ENCODE data around the gene ALG11.

Gene ALG11

DNA sequence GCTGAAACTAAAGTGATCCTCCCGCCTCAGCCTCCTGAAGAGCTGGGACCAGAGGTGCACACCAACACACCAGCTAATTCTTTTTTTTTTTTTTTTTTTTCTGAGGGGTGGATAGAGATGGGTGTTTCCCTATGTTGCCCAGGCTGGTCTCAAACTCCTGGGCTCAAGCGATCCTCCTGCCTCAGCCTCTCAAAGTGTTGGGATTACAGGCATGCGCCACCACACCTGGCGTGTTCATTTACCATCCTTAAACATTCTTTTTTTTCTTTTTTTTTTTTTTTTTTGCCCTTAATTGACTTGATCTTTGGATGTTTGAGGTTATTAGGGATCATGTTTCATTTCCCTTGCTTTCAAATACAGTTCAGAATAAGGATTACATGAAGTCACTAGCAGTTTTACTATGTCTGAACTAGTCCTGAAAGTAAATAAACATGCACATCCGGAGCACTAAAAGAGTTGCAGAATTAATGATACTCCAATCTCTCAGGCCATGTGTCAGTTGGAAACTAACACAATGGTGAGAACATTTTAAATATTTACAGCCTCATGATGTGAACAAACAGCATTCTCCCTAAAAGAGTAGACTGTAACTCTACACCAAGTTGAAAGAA, 22.5 kb downstream of the ALG11 start:
- Histone ChIP-seq H3K36me3 (replicated peaks) (no peaks in the 10 kb centered on the region), H3K27me3 (replicated peaks) (no peaks in the 10 kb centered on the region), H3K27ac (no peak overlapping the region), H3K4me3 (ENCODE audit: low read depth, low read length) (no peak overlapping the region)
- no peak for DNase-seq
- in situ Hi-C loops (cut with HindIII; ENCODE audit: low pct_ligation_motif_present, low sequenced_read_pairs), result no loop called here
- TF ChIP-seq, protein P1, sequence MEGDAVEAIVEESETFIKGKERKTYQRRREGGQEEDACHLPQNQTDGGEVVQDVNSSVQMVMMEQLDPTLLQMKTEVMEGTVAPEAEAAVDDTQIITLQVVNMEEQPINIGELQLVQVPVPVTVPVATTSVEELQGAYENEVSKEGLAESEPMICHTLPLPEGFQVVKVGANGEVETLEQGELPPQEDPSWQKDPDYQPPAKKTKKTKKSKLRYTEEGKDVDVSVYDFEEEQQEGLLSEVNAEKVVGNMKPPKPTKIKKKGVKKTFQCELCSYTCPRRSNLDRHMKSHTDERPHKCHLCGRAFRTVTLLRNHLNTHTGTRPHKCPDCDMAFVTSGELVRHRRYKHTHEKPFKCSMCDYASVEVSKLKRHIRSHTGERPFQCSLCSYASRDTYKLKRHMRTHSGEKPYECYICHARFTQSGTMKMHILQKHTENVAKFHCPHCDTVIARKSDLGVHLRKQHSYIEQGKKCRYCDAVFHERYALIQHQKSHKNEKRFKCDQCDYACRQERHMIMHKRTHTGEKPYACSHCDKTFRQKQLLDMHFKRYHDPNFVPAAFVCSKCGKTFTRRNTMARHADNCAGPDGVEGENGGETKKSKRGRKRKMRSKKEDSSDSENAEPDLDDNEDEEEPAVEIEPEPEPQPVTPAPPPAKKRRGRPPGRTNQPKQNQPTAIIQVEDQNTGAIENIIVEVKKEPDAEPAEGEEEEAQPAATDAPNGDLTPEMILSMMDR (IDR thresholded peaks at IDR 0.05; ENCODE audit: low read depth, low read length, missing control alignments), result no peak

DNA sequence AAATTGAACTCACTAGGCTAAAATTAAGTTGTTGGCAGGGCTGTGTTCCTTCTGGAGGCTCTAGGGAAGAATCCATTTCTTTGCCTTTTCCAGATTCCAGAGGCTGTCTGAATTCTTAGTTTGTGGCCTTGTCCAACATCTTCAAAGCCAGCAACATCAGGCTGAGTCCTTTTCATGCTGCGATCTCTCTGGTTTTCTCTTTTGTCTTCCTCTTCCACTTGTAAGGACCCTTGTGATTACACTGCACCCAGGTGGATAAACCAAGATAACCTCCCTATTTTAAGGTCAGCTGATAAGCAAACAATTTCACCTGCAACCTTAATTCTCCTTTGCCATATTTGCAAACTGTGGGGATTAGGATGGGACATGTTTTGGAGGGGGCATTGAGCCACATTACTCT, 23.8 kb downstream of the ALG11 start:
- TF ChIP-seq, protein P1 (IDR thresholded peaks at IDR 0.05; ENCODE audit: low read depth, low read length, missing control alignments), result no peak
- Histone ChIP-seq H3K27ac (no peak overlapping the region), H3K36me3 (replicated peaks) (no peaks in the 10 kb centered on the region), H3K4me3 (ENCODE audit: low read depth, low read length) (no peak overlapping the region), H3K27me3 (replicated peaks) (no peaks in the 10 kb centered on the region)
- DNase-seq, result no peak
- in situ Hi-C loops (cut with HindIII; ENCODE audit: low pct_ligation_motif_present, low sequenced_read_pairs), result no loop called here

DNA sequence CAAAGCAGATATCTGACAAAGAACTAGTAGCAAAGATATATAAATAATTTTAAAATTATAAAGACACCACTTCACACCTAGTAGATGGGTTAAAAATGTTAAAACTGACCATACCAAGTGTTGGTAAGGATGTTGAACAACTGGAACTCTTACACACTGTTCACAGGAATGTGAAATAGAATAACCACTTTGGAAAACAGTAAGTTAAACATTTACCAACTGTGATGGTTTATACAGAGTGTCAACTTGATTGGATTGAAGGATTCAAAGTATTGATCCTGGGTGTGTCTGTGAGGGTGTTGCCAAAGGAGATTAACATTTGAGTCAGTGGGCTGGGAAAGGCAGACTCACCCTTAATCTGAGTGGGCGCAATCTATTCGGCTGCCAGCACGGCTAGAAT, 31.5 kb downstream of the ALG11 start:
- no peaks in the 10 kb centered on the region for H3K36me3 ChIP-seq (replicated peaks)
- H3K27ac ChIP-seq, result no peak overlapping the region
- no peak overlapping the region for H3K4me3 ChIP-seq (ENCODE audit: low read depth, low read length)
- no peaks in the 10 kb centered on the region for H3K27me3 ChIP-seq (replicated peaks)
- in situ Hi-C loops (cut with HindIII; ENCODE audit: low pct_ligation_motif_present, low sequenced_read_pairs), result no loop called here
- DNase-seq, result no peak
- TF ChIP-seq, protein P1 (IDR thresholded peaks at IDR 0.05; ENCODE audit: low read depth, low read length, missing control alignments), result no peak

DNA sequence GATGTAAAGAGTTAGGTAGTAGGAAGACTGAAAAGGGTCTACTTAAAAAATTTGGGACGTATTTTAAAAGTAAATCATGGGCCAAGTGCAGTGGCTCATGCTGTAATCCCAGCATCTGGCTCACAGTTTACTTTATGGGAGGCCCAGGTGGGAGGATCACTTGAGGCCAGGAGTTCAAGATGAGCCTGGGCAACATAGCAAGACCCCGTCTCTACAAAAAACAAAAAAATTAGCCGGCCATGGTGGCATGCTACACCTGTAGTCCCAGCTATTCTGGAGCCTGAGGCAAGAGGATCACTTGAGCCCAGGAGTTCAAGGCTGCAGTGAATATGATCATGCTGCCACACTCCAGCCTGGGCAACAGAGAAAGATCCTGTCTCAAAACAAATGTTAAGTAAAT, 35.3 kb downstream of the ALG11 start:
- TF ChIP-seq, protein P1 (IDR thresholded peaks at IDR 0.05; ENCODE audit: low read depth, low read length, missing control alignments), result no peak
- no peaks in the 10 kb centered on the region for H3K27me3 ChIP-seq (replicated peaks)
- no peaks in the 10 kb centered on the region for H3K36me3 ChIP-seq (replicated peaks)
- no peak overlapping the region for H3K27ac ChIP-seq
- H3K4me3 ChIP-seq (ENCODE audit: low read depth, low read length), result no peak overlapping the region
- in situ Hi-C loops (cut with HindIII; ENCODE audit: low pct_ligation_motif_present, low sequenced_read_pairs), result no loop called here
- no peak for DNase-seq

DNA sequence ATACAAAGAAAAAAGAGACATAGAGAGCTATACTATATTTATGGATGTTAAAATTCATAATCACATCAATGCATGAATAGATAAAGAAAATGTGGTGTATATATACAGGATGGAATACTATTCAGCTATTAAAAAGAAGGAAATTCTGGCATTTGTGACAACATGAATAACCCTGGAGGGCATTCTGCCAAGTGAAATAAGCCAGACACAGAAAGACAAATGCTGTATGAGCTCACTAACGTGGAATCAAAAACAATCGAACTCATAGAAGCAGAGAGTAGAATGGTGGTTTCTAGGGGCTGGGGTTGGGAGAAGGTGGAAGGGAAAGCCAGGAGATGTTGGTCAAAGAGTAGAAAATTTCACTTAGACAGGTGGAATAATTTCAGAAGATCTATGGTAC, 36.3 kb downstream of the ALG11 start:
- TF ChIP-seq, protein P1 (IDR thresholded peaks at IDR 0.05; ENCODE audit: low read depth, low read length, missing control alignments), result no peak
- peak; percentile 58 for DNase-seq
- Histone ChIP-seq H3K4me3 (ENCODE audit: low read depth, low read length) (no peak overlapping the region), H3K27ac (no peak overlapping the region), H3K27me3 (replicated peaks) (no peaks in the 10 kb centered on the region), H3K36me3 (replicated peaks) (no peaks in the 10 kb centered on the region)
- in situ Hi-C loops (cut with HindIII; ENCODE audit: low pct_ligation_motif_present, low sequenced_read_pairs), result no loop called here

DNA sequence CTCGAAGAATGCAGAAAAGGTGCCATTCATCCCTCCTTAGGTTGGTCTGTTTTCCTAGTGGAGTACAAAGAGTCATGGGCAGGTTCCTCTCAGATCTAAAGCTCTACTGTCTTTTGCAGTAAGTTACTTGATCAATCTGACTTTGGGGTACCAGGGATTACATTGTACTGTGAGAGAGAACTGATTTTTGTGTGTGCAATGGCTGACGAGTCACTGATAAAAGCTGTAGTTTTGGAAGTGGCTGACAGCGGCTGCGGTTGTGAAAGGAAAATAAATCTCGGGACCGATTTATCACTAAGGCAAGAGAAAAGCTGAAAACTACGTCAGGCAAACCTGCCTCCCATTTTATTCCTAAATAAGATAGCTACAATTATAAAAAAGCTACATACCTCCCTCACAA, 39.2 kb downstream of the ALG11 start:
- Histone ChIP-seq H3K36me3 (replicated peaks) (no peaks in the 10 kb centered on the region), H3K4me3 (ENCODE audit: low read depth, low read length) (no peak overlapping the region), H3K27ac (no peak overlapping the region), H3K27me3 (replicated peaks) (no peaks in the 10 kb centered on the region)
- TF ChIP-seq, protein P1 (IDR thresholded peaks at IDR 0.05; ENCODE audit: low read depth, low read length, missing control alignments), result no peak
- in situ Hi-C loops (cut with HindIII; ENCODE audit: low pct_ligation_motif_present, low sequenced_read_pairs), result no loop called here
- no peak for DNase-seq
